Astrocyte of the spinal cord (primary cell): ENCODE data around the gene MYRIP.
"Not testable (repeated sequence)": the region's sequence is repeated elsewhere in the genome, so short reads cannot be mapped to it uniquely, and the experiment has no call there.

Experiments used
- DNase-seq: peaks from one replicate; pipeline ENCODE4 v3.0.0; 2011; ENCODE audit warnings: low read depth, low spot score
- H3K4me3 ChIP-seq: 2 replicates; pipeline ENCODE4 v1.5.1; 2011; ENCODE audit warnings: low read depth, mild to moderate bottlenecking, low read length, moderate library complexity
- in situ Hi-C: cut with HindIII; loops from 2 replicates; pipeline ENCODE4 v1.10.0; 2017; ENCODE audit warnings: low sequenced_read_pairs
- TF ChIP-seq, protein P1 (sequence below): IDR thresholded peaks from 2 replicates; pipeline ENCODE4 v1.5.1; 2012; ENCODE audit warnings: low read depth, mild to moderate bottlenecking, low read length, inconsistent platforms

Gene MYRIP

DNA sequence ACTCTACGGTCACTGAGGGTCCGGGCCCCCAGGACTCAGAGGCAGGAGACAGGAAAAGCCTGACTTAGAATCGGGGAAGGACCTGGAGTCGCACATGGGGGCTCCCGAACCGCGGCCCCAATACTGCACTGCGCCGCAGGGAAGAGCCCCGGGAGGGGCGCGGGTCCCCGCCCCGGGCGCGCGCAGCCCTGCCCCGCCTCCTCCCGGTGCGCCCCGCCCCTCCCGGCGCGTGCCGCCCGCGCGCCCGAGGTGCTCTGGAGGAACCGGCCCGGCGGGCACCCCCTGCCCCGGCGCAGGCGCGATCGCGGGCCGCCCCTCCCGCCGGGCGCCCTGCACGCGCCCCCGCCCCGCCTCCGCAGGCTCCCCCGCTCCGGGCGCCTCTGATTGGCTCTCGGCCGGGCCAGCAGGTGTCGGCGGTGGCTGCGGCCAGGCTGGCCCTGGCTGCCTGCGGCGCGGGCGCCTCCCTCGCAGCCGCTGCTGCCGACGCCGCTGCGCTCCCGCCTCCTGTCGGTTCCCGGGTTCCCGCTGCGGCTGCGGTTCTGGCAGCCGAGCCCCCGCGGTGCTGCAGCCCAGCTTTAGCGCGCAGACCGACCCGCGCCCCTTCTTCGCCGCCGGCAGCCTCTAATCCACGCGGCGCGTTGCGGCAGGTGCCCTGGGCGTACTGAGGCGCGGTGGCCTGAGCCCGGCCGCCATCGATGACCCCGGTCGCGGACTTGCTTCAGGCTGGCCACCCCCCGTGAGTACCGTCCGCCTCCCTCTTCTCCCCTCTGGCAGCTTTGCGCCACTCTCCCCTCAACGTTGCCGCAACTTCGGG lies at the start of gene MYRIP:
Gene MYRIP (plus strand): TSS at position 429 of the 814 bp plus-strand sequence. CDS start 91,208 bp downstream, outside the sequence.
- in situ Hi-C loops: no loop called here
- TF ChIP-seq, protein P1, sequence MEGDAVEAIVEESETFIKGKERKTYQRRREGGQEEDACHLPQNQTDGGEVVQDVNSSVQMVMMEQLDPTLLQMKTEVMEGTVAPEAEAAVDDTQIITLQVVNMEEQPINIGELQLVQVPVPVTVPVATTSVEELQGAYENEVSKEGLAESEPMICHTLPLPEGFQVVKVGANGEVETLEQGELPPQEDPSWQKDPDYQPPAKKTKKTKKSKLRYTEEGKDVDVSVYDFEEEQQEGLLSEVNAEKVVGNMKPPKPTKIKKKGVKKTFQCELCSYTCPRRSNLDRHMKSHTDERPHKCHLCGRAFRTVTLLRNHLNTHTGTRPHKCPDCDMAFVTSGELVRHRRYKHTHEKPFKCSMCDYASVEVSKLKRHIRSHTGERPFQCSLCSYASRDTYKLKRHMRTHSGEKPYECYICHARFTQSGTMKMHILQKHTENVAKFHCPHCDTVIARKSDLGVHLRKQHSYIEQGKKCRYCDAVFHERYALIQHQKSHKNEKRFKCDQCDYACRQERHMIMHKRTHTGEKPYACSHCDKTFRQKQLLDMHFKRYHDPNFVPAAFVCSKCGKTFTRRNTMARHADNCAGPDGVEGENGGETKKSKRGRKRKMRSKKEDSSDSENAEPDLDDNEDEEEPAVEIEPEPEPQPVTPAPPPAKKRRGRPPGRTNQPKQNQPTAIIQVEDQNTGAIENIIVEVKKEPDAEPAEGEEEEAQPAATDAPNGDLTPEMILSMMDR: no peak
- H3K4me3 ChIP-seq: peak within 1 kb of the TSS; percentile 22
- no peak for DNase-seq

DNA sequence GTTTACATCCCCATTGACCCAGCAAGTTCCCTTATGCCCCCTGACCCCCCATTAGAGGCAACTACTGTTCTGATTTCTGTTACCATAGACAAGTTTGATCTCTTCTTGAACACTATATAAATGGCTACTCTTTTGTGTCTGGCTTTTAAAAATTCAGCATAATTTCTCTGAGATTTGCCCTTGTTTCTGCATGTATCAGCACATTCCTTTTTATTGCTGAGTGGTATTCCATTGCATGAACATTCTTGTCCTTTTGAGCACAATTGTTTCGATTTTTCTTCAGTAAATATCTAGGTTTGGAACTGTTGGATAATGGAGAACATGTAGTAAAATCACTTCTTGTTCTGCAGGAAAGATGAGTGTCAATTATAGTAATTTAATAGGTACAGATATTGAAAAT lies 49.1 kb upstream of the MYRIP start:
- in situ Hi-C loops: no loop called here
- TF ChIP-seq, protein P1: no peak

DNA sequence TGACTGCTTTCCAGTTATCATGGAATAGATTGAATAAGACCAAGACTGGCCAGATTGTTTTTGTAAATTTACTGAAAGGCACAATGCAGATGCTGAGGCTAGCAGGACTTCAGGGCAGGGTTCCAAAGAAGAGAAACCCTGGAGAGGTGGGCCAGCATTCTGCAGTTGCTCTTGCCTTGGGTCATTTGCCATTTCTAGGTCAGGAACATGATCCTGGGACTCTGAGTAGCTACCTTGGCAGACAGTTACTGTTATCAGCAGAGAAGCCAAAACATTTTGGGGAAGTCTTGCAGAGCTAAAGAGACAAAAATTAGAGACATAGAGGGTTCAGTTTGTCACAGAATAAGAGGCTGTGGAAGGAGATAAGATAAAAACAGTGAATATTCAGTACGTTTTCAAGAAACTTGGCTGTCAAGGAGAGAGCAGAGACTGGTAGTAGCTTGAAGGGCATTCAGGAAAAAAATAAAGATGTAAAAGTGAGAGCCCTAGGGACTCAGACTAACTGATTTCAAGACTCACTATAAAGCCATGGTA lies 46.8 kb upstream of the MYRIP start:
- DNase-seq: no peak
- no peak overlapping the region for H3K4me3 ChIP-seq
- TF ChIP-seq, protein P1: no peak
- in situ Hi-C loops: no loop called here

More for the DNA sequence above, 49.1 kb upstream of the MYRIP start:
- no peak for DNase-seq
- no peak overlapping the region for H3K4me3 ChIP-seq

DNA sequence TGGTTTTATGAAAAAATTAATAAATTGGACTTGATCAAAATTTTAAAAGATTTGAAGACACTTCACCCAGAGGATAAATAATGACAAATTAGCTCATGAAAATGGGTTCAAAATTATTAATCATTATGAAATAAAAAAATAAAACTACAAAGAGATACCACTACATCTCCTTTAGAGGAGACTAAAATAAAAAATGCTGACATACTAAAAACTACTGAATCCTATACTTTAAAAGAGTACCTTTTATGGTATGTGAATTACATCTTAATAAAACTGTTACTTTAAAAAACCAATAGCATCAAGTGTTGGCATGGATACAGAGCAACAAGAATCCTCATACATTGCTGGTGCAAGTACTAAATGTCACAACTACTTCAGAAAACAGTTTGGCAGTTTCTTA lies 46.0 kb upstream of the MYRIP start:
- in situ Hi-C loops: no loop called here
- no peak for DNase-seq
- TF ChIP-seq, protein P1: no peak

DNA sequence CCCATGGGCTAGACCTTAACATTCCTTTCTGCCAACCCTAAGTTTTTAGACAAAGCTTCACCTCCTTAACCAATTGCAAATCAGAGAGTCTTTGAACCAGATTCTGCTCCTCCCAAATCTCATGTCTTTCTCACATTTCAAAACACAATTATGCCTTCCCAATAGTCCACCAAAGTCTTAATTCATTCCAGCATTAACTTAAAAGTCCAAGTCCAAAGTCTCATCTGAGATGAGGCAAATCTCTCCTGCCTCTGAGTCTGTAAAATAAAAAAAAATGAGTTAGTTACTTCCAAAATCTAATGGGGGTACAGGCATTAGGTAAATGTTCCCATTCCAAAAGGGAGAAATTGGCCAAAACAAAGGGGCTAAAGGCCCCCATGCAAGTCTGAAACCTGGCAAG lies 43.8 kb upstream of the MYRIP start:
- in situ Hi-C loops: no loop called here
- TF ChIP-seq, protein P1: no peak
- no peak for DNase-seq
- no peak overlapping the region for H3K4me3 ChIP-seq

More for the DNA sequence above, 46.0 kb upstream of the MYRIP start:
- H3K4me3 ChIP-seq: no peak overlapping the region

DNA sequence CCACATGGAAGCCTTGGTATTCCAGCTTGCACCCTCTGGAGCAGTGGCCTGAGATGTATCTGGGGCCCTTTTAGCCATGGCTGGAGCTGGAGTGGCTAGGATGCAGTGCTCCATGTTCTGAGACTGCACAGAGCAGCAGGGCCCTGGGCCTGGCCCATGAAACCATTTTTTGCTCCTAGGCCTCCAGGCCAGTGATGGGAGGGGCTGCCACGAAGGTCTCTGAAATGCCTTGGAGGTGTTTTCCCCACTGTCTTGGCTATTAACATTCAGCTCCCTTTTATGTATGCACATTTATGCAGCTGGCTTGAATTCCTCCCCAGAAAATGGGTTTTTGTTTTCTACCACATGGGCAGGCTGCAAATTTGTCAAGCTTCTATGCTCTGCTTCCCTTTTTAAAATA lies 43.0 kb upstream of the MYRIP start:
- TF ChIP-seq, protein P1: no peak
- DNase-seq: no peak
- in situ Hi-C loops: no loop called here
- no peak overlapping the region for H3K4me3 ChIP-seq

DNA sequence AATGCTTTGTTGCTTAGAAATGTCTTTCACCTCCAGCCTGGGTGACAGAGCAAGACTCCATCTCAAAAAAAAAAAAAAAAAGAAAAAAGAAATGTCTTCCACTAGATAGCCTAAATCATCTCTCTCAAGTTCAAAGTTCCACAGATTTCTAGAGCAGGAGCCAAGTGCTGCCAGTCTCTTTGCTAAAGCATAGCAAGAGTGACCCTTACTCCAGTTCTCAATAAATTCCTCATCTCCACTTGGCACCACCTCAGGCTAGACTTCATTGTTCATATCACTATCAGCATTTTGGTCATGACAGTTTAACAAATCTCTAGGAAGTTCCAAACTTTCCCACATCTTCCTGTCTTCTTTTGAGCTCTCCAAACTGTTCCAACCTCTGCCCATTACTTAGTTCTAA lies 42.5 kb upstream of the MYRIP start:
- H3K4me3 ChIP-seq, DNase-seq, in situ Hi-C loops: not testable (repeated sequence)

DNA sequence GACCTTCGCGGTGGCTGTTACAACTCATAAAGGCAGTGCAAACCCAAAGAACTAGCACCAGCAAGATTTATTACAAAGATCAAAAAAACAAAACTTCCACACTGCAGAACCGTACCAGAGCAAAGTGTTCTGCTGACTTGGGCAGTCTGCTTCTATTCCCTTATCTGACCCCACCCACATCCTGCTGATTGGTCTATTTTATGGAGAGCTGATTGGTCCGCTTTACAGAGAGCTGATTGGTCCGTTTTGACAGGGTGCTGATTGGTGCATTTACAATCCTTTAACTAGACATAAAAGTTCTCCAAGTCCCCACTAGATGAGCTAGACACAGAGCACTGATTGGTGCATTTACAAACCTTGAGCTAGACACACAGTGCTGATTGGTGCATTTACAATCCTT lies 31.2 kb upstream of the MYRIP start:
- H3K4me3 ChIP-seq, DNase-seq, in situ Hi-C loops: not testable (repeated sequence)
